C4-2B (cell line): ENCODE data around the gene PTPRF.
A peak's percentile ranks its signal among the peaks of the same experiment; 100 is the strongest.

Source experiments
- H3K27ac ChIP-seq: fragments of 450-650 bp; 2 replicates; pipeline ENCODE4 v1.5.1; 2017
- CTCF ChIP-seq: fragments of 450-650 bp; conservative IDR thresholded peaks from 2 replicates; pipeline ENCODE4 v1.5.1; 2017; ENCODE audit warnings: mild to moderate bottlenecking
- ZFX ChIP-seq: fragments of 450-650 bp; IDR thresholded peaks from 2 replicates; pipeline ENCODE4 v1.6.1; 2017

PTPRF gene

GRCh38 chr1:43666608-43667007 lies 135.9 kb downstream of the PTPRF start:
- TF ChIP-seq CTCF = no peak
- no peak for TF ChIP-seq ZFX
- H3K27ac ChIP-seq = no peak overlapping the region

GRCh38 chr1:43668956-43669355 lies 138.3 kb downstream of the PTPRF start:
- H3K27ac ChIP-seq = no peak overlapping the region
- no peak for TF ChIP-seq ZFX
- TF ChIP-seq CTCF = no peak

- H3K27ac ChIP-seq = no peak overlapping the region
- TF ChIP-seq CTCF = no peak
- TF ChIP-seq ZFX = no peak
Measured at GRCh38 chr1:43669878-43670277, 139.2 kb downstream of the PTPRF start.

- H3K27ac ChIP-seq = 0 out of 2 replicates have a peak overlapping the region, but pooled peaks have one; percentile 6
- no peak for TF ChIP-seq ZFX
- no peak for TF ChIP-seq CTCF
Measured at GRCh38 chr1:43671193-43671592, 140.5 kb downstream of the PTPRF start.

GRCh38 chr1:43671626-43672330 lies 141.1 kb downstream of the PTPRF start:
- TF ChIP-seq CTCF = no peak
- no peak for TF ChIP-seq ZFX

GRCh38 chr1:43673261-43673660 lies 142.6 kb downstream of the PTPRF start:
- no peak overlapping the region for H3K27ac ChIP-seq
- no peak for TF ChIP-seq CTCF
- no peak for TF ChIP-seq ZFX

More at GRCh38 chr1:43671626-43672330, 141.1 kb downstream of the PTPRF start:
- H3K27ac ChIP-seq = 0 out of 2 replicates have a peak overlapping the region, but pooled peaks have one; percentile 6
